Measurements from ENCODE around the gene C22orf23. TPM values are rescaled to one million over a fixed set of nuclear protein-coding genes. Genes with fewer than 3 reads are reported as not detected.

C22orf23 gene
- total and polyA plus RNA-seq, 2 of the 13 experiments (the other 11 are each of a cell fraction or from before 2014, with no cell fraction given) = 0.21 to 0.24 TPM

DNA sequence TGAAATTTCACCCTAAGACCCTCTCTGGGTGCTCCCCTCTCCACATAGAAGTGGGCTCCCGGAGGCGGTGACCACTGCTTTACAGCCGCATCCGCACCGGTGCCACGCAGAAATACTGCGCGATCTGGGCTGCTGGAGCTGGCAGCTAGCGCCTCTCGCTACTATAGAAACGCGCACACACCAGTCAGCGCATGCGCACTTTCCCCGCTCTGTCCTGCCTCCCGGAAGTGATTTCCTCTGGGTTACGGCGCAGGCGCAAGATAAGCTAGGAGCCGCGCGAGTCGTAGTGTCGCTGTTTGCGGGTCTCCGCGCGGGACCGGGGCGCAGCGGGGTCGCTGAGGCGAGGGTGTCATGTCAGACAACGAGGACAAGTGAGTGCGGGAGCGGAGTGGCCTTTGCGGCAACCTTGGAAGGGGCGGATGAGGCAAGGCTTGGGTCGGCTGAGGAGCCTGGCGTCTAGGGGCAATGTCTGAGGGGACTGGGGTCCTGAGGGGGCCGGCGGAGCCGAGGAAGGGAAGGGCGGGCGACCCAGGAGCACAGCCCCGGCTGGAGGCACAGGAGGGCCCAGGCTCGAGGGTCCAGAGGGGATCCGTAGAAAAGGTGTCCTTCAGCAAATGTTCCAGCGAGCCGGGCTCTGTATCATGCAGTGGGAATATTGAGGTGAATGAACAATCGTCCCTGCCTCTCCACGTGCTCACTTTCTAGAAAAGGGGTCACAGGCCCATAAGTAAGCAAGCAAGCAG lies at the start of gene C22orf23, which contains the start of gene POLR2F (continued):
- TF ChIP-seq, protein P1, sequence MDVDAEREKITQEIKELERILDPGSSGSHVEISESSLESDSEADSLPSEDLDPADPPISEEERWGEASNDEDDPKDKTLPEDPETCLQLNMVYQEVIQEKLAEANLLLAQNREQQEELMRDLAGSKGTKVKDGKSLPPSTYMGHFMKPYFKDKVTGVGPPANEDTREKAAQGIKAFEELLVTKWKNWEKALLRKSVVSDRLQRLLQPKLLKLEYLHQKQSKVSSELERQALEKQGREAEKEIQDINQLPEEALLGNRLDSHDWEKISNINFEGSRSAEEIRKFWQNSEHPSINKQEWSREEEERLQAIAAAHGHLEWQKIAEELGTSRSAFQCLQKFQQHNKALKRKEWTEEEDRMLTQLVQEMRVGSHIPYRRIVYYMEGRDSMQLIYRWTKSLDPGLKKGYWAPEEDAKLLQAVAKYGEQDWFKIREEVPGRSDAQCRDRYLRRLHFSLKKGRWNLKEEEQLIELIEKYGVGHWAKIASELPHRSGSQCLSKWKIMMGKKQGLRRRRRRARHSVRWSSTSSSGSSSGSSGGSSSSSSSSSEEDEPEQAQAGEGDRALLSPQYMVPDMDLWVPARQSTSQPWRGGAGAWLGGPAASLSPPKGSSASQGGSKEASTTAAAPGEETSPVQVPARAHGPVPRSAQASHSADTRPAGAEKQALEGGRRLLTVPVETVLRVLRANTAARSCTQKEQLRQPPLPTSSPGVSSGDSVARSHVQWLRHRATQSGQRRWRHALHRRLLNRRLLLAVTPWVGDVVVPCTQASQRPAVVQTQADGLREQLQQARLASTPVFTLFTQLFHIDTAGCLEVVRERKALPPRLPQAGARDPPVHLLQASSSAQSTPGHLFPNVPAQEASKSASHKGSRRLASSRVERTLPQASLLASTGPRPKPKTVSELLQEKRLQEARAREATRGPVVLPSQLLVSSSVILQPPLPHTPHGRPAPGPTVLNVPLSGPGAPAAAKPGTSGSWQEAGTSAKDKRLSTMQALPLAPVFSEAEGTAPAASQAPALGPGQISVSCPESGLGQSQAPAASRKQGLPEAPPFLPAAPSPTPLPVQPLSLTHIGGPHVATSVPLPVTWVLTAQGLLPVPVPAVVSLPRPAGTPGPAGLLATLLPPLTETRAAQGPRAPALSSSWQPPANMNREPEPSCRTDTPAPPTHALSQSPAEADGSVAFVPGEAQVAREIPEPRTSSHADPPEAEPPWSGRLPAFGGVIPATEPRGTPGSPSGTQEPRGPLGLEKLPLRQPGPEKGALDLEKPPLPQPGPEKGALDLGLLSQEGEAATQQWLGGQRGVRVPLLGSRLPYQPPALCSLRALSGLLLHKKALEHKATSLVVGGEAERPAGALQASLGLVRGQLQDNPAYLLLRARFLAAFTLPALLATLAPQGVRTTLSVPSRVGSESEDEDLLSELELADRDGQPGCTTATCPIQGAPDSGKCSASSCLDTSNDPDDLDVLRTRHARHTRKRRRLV (CRISPR knock-in tag; IDR thresholded peaks at IDR 0.05) = no peak
- TF ChIP-seq, protein P2, sequence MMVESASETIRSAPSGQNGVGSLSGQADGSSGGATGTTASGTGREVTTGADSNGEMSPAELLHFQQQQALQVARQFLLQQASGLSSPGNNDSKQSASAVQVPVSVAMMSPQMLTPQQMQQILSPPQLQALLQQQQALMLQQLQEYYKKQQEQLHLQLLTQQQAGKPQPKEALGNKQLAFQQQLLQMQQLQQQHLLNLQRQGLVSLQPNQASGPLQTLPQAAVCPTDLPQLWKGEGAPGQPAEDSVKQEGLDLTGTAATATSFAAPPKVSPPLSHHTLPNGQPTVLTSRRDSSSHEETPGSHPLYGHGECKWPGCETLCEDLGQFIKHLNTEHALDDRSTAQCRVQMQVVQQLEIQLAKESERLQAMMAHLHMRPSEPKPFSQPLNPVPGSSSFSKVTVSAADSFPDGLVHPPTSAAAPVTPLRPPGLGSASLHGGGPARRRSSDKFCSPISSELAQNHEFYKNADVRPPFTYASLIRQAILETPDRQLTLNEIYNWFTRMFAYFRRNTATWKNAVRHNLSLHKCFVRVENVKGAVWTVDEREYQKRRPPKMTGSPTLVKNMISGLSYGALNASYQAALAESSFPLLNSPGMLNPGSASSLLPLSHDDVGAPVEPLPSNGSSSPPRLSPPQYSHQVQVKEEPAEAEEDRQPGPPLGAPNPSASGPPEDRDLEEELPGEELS (CRISPR knock-in tag; IDR thresholded peaks at IDR 0.05) = no peak
- no peak for TF ChIP-seq THYN1 (CRISPR knock-in tag; IDR thresholded peaks at IDR 0.05; ENCODE audit: borderline replicate concordance, low read depth)
- TF ChIP-seq, protein P3, sequence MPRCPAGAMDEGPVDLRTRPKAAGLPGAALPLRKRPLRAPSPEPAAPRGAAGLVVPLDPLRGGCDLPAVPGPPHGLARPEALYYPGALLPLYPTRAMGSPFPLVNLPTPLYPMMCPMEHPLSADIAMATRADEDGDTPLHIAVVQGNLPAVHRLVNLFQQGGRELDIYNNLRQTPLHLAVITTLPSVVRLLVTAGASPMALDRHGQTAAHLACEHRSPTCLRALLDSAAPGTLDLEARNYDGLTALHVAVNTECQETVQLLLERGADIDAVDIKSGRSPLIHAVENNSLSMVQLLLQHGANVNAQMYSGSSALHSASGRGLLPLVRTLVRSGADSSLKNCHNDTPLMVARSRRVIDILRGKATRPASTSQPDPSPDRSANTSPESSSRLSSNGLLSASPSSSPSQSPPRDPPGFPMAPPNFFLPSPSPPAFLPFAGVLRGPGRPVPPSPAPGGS (CRISPR knock-in tag; IDR thresholded peaks at IDR 0.05) = peak; percentile 65
- no peak for TF ChIP-seq EEA1 (CRISPR knock-in tag; IDR thresholded peaks at IDR 0.05; ENCODE audit: borderline replicate concordance)
- no peak for TF ChIP-seq ZNF264 (CRISPR knock-in tag; IDR thresholded peaks at IDR 0.05)
- no peak for TF ChIP-seq ZNF260 (CRISPR knock-in tag; IDR thresholded peaks at IDR 0.05; ENCODE audit: borderline replicate concordance, low read depth)
- TF ChIP-seq DPF2 (CRISPR knock-in tag; IDR thresholded peaks at IDR 0.05; ENCODE audit: borderline replicate concordance, low read depth) = no peak
- TF ChIP-seq TRIM24 (CRISPR knock-in tag; IDR thresholded peaks at IDR 0.05) = no peak
- TF ChIP-seq MYNN (CRISPR knock-in tag; IDR thresholded peaks at IDR 0.05; ENCODE audit: low read depth) = no peak
- TF ChIP-seq, protein P4, sequence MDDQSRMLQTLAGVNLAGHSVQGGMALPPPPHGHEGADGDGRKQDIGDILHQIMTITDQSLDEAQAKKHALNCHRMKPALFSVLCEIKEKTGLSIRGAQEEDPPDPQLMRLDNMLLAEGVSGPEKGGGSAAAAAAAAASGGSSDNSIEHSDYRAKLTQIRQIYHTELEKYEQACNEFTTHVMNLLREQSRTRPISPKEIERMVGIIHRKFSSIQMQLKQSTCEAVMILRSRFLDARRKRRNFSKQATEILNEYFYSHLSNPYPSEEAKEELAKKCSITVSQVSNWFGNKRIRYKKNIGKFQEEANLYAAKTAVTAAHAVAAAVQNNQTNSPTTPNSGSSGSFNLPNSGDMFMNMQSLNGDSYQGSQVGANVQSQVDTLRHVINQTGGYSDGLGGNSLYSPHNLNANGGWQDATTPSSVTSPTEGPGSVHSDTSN (CRISPR knock-in tag; IDR thresholded peaks at IDR 0.05; ENCODE audit: borderline replicate concordance) = no peak
- no peak for TF ChIP-seq NBN (conservative IDR thresholded peaks at IDR 0.05)
- no peak for TF ChIP-seq JDP2 (CRISPR knock-in tag; IDR thresholded peaks at IDR 0.05; ENCODE audit: borderline replicate concordance)
- no peak for TF ChIP-seq DR1 (CRISPR knock-in tag; IDR thresholded peaks at IDR 0.05)
- TF ChIP-seq, protein P5, sequence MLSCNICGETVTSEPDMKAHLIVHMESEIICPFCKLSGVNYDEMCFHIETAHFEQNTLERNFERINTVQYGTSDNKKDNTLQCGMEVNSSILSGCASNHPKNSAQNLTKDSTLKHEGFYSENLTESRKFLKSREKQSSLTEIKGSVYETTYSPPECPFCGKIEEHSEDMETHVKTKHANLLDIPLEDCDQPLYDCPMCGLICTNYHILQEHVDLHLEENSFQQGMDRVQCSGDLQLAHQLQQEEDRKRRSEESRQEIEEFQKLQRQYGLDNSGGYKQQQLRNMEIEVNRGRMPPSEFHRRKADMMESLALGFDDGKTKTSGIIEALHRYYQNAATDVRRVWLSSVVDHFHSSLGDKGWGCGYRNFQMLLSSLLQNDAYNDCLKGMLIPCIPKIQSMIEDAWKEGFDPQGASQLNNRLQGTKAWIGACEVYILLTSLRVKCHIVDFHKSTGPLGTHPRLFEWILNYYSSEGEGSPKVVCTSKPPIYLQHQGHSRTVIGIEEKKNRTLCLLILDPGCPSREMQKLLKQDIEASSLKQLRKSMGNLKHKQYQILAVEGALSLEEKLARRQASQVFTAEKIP (CRISPR knock-in tag; IDR thresholded peaks at IDR 0.05; ENCODE audit: borderline replicate concordance) = no peak
- no peak for TF ChIP-seq ZBTB8A (CRISPR knock-in tag; IDR thresholded peaks at IDR 0.05; ENCODE audit: borderline replicate concordance, low read depth)
- no peak for TF ChIP-seq TEAD2 (CRISPR knock-in tag; IDR thresholded peaks at IDR 0.05)
- TF ChIP-seq SIN3B (IDR thresholded peaks at IDR 0.05; ENCODE audit: low read length) = no peak

All from HepG2 (cell line).